Measurements from ENCODE around the gene GNAI3.

The GNAI3 gene

DNA sequence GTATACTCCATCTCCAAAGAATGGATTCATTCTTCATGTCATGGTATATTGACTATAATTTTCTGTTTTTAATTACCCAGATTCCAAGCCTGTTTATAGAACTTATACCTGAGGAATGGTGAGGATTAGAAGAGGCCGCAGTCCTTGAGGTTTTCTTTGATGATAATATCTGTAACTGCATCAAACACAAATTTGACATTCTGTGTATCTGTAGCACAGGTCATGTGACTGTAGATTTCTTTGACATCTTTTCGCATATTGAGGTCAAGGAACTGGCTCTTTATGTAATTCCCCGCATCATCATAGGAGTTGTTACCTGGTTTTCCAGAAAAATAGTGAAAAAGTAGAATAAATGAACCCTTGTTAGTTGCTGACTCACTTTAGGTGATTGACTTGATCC lies 54.8 kb downstream of the GNAI3 start:
- no peak for DNase-seq

DNA sequence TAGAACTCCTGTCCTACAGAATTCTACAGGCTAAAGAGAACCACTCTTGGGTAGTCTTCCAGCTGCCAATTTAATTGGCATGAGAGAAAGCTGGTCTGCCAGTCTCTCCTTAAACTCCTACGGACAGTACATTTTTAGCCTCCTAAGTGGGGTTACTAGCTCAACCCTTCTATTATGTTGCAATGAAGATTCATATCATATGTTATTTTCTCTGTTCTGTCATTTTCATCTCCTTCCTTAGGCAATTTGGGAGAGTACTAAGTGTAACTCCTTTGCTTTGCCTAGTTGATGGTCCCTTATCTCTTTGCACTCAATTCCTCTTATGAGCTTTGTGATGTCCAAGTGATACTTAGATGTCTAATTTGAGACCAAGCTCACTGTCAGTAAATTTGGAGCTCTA lies 57.0 kb downstream of the GNAI3 start:
- DNase-seq = no peak

GRCh38 chr1:109609881-109610280 lies 61.5 kb downstream of the GNAI3 start:
- DNase-seq = no peak

GRCh38 chr1:109610609-109611307 lies 62.3 kb downstream of the GNAI3 start:
- DNase-seq = no peak

DNA sequence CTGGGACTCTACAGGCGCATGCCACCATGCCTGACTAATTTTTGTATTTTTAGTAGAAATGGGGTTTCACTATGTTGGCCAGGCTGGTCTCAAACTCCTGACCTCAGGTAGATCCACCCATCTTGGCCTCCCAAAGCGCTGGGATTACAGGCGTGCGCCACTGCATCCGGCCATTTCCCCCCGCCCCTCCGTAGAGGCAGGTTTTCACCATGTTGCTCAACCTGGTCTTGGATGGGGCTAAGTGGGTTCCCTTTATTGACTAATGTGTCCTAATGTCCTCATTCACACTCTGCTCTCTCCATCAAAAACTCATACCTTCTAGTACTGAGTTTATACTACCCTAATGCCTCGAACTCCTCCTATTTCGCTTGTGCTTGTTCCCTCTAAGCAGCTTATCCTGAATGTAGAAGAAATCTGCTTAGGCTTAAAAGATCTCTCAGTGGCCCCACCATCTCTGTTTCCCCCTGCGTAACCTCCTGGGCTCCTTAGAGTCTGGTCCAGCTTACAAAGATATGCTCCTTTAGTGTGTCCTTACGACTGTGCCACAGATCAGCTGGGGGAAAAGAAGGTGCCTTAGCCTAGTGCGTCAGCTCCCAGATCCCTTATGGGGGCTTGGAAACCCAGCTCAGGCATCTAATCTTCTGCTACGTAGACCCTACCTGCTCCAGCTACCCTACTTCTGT lies 63.0 kb downstream of the GNAI3 start:
- DNase-seq = no peak

GRCh38 chr1:109613361-109614147 lies 65.1 kb downstream of the GNAI3 start:
- DNase-seq = no peak

- no peak for DNase-seq
Observed at GRCh38 chr1:109615879-109616278, 67.5 kb downstream of the GNAI3 start.

- no peak for DNase-seq
Observed at GRCh38 chr1:109616391-109616790, 68.0 kb downstream of the GNAI3 start.

DNA sequence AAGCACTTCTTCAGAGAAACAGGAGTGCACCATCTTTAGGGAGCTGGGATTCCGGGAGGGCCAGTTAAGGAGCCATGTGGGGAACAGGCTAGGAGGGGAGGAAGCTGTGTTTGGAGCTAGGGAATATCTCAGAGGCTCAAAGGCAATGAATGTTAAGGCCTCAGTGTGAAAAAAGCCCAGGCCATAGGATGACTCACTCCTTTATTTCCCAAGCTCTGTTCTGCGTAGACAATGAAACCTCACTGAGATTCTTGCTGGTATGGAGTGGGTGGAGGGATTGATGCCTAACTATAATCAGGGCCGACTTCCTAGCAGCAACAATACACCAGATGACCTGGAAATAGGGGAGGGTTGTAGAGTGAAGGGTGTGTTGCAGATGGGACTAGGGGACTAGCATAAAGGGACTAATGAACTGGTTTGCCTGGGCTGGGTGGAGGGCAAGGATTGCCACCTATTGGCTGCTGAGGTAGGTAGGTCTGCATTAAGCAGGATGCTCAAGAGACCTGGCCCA lies 68.9 kb downstream of the GNAI3 start:
- no peak for DNase-seq

DNA sequence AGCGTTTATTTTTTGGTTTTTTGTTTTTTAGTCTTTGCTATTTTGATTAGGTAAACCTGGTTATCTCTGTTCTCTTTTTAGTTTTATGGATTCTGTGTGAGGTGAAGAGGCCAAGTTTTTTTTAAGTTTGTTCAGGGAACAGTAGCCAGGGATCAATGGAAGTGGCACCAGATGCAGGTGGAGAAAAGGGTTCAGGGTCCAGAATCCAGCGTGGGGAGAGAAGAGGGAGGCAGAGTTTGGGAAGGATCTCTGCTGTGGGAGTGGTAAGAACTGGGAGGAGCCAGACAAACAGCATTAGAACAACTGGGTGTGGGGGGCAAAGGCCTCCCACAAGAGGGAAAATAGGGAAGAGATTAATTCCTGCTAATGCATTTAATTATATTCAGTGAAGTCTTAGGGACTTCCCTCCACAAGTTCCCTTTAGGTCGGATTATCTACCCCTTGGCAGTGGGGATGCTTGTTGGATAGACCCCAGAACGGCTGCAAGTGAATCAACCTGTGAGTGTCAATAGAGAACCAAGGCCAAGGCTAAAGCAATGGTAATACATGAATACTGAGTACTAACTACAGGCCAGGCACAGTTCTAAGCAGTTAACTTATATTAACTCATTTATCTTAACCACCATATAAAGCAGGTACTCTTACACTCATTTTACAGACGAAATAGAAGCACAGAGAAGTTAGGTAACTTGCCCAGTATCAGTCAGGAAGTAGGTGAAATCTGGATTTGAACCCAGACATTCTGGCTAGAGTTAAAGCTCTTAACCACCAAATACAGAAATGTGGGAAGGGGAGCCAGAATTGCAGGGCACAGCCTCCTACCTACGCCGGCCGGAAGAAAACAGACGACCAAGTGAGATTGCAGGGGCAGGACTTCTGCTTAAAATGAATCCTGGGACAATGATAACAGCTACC lies 70.5 kb downstream of the GNAI3 start:
- peak; percentile 14 to 25 for DNase-seq

GRCh38 chr1:109619576-109620400 lies 71.4 kb downstream of the GNAI3 start, which contains the start of the genes AMPD2 and GNAT2:
AMPD2 (plus strand) TSS chr1:109619837; CDS start chr1:109621176, 1,339 bp downstream.
GNAT2 (minus strand) TSS chr1:109619616; CDS start chr1:109612870, 6,746 bp downstream.
- peak; percentile 32 to 70 for DNase-seq

GRCh38 chr1:109620401-109620791 lies 72.0 kb downstream of the GNAI3 start:
- peak in 1 of 2 experiments; percentile 55 for DNase-seq

GRCh38 chr1:109620841-109621286 lies 72.4 kb downstream of the GNAI3 start:
- DNase-seq = peak; percentile 92 to 93

DNA sequence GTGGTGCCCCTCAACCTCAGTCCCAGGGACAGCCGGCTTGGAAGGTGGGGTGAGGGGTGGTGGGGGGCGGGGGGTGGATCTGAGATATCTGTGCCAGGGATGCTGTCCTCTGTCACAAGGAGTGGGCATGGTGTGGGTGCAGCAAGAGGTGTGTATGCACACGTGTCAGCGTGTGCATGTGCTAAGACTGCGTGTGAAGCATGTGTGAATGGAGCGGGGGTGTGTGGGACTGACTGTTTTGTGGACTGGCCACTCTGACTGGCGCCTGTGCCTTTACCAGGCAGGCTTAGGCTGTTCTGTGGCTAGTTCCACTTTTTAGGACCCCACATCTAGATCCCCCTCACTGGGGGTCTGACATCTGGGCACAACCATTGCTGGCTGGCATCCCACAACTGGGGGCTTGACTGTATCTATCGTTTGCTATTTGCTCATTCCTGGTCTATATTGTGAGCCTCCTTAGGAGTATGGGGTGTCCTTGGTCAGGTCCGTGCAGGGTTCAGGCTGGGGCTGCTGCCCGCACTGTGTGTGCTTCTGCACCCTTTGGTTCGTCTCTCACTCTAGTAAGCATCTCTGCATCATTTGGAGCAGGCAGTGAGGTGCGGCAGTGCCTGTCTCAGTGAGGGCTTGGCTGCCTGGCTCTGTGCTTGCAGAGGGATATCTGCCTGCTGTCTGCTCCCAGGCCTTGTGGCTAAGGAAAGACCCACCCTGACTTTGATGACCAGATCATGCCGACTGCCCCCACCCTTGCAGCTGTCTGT lies 73.1 kb downstream of the GNAI3 start:
- DNase-seq = no peak

DNA sequence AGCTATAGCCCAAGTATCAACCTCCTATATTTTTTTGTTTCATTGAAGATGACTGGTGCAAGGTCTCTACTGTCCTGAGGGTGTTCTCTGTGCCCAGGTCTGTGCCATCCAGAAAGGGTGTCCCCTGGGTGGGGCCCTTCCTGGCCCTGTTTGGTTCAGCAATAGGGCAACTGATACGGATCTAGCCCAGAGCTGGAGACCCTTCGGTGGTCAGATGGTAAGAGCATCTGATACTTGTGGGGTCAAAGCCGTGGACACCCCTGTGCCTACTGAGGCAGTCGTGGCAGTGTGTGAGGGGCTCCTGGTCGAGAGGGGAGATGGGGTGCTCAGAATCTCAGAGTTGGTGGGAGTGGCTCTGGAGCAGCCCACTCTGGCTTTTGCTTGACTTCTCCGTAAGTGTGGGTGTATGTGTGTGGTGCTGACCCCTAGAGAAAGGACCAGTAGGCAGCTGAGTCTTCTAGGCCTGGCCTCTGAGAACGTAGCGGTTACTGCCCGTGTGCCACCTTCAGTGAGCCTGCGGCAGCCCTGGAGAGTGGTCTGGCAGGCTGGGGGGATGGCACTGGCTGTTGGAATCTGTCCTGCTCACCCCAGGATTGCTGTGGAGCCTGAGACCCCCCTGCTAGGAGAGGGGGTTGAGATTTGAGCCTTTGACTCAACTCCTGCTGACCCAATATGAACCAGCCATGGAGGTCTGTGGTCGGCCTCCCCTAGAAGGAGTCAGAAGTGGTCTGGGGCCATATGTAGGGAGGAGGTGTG lies 73.9 kb downstream of the GNAI3 start:
- DNase-seq = no peak

DNA sequence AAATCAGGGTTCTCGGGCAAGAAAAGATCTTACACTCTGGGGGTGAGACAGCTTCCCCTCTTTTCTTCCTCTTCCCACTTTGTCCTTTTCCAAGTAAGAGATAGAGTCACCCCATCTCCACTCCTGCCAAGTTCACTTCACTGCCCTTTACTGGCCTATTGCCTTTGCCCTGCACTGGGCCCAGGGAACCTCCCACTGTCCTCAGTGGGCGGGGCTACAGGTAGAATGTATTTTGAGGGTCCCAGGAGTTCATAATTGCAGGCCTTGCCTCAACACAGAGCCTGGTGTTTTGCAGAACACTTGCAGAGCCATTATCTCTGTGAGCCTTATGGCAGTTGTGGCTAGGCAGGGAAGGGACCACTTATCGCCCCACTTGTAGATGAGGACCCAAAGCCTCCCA lies 74.5 kb downstream of the GNAI3 start:
- no peak for DNase-seq

- no peak for DNase-seq
Observed at GRCh38 chr1:109623601-109624161, 75.3 kb downstream of the GNAI3 start.

DNA sequence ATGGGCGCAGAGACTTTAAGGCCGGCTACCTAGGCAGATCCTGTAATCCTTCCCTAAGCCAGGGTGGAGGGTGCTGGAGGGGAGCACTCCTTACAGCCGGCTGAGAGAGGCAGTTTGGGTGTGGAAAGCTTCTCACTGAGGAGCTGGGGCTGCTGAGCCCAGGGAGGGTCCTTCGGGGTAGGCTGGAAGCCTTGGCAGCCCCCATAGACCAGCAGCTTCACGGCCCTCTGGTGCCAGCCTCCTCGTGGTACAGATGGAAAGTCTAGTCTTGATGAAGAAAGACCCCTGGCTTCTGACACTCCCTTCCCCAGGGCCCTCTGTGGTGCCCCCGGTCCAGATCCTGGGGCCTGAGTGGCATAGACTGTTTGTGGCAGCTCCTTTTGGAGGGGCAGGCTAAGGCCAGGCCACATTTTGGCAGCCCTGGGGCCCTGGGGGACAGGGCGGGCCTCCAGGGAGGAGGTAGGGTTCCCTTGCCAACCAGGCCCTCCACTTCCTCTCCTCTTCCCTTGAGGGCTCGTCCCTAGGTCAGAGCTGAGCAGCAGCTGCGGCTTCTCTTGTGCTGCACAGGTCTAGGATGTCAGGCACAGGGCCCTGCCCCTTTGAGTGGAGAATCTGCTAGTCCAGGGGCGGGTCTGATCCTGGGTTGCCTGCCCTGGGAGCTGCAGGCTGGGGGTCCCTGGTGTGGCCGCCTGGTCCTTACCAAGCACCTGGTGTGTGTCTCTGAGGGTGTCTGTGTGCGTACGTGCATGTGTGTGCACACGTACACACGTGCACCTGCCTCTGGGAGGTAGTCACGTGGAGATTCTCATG lies 76.0 kb downstream of the GNAI3 start:
- DNase-seq = no peak

Measured in NCI-H524 (cell line).